NCI-H82 treated with DMSO at 0.1 percent for 48 hours (cell line): Measurements from ENCODE around the gene RAB9B.

Experiments
- DNase-seq: peaks from one replicate; lab custom pipeline; 2025; ENCODE audit not compliant: unreplicated experiment; lab: John Stamatoyannopoulos, UW

The RAB9B gene

GRCh38 chrX:103773445-103773844, 58.6 kb downstream of the RAB9B start:
- DNase-seq = no peak
